GM19324 (cell line): ENCODE results near the gene SLFN12L.
"Not testable (repeated sequence)": the region's sequence is repeated elsewhere in the genome, so short reads cannot be mapped to it uniquely, and the experiment has no call there.

ENCODE experiments used
- ATAC-seq: cut with Tn5 transposase; IDR thresholded peaks from one replicate; pipeline ENCODE4 v1.9.1; 2021; ENCODE audit warnings: mild to moderate bottlenecking, moderate library complexity; ENCODE audit not compliant: unreplicated experiment, low FRiP score

SLFN12L gene

DNA sequence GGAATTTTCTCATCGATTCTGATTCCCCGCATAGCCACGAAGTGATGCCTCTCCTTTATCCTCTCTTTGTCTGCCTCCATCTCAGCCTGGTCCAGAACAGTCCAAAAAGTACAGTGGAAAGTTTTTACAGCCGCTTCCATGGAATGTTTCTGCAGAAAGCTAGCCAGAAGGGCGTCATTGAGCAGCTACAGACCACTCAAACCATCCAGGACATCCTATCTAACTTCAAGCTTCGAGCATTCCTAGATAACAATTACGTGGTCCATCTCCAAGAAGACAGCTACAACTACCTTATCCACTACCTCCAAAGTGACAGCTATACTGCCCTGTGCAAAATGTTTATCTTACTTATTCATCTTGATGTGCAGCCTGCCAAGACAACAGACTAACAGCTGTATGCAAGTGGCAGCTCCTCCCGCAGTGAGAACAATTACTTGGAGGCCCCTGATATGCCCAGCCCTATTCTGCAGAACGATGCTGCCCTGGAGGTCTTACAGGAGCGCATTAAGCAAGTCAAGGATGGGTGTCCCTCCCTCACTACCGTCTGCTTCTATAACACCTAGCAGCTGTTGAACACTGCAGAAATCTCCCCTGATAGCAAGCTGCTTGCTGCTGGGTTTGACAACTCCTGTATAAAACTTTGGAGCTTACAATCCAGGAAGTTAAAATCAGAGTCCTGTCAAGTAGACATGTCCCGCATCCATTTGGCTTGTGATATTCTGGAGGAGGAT, 38.9 kb downstream of the SLFN12L start:
- no peak for ATAC-seq

GRCh38 chr17:35496451-35497290, 40.8 kb downstream of the SLFN12L start:
- ATAC-seq: no peak

DNA sequence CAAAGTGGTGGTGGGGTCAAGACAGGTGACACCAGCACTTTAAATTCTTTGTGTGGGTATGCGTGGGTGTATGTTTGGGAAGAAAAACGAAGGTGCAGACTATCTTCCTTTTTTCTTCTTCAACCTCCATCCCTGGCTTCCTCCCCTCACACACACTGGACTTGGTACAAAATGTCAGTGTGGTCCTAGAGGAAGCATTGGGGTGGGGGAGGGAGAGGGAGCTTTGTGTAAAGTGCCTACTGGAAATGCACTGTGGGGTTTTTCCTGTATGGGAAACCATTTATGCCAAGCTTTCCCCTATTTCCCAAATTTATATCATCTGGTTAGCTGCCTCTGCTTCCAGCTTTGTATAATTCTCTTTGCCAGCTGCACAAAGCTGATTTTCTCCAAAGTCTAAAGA, 44.4 kb downstream of the SLFN12L start:
- no peak for ATAC-seq

DNA sequence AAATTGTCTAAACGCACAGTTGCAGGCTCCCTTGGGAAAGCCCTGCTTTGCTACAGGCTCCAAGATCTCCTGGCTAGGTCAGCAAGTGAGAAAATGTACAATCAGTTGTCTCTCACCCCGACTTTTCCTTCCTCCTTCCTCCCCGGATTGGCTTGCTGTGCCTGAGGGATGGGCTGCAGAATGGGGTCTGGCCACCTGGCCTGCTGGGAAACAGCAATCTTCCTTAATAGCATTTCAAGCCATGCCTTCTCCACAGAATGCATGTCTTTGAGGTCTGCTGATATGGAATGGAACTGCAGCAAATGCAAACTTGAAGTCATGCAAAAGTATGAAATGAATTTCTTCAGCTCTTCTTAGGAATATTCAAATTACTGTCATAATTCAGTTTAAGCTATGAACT, 46.1 kb downstream of the SLFN12L start:
- ATAC-seq: no peak

DNA sequence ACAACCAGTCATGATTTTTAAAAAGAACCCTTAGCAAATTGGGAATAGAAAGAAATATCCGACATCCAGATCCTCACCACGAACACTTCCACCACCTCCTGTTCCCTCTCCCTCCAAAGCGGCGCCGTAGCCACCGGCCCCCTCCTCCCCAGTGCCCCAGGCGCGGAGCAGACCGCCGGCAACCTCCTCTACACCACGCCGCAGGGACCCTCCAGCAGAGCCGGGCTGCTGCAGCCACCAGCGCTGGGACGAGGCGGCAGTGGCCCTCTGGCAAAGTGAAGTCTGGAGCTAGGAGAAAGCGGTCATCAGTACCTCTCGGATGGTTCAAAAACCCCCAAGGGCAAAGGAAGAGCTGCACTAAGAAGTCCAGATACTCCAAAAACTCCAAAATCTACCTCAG, 47.5 kb downstream of the SLFN12L start:
- ATAC-seq: no peak

DNA sequence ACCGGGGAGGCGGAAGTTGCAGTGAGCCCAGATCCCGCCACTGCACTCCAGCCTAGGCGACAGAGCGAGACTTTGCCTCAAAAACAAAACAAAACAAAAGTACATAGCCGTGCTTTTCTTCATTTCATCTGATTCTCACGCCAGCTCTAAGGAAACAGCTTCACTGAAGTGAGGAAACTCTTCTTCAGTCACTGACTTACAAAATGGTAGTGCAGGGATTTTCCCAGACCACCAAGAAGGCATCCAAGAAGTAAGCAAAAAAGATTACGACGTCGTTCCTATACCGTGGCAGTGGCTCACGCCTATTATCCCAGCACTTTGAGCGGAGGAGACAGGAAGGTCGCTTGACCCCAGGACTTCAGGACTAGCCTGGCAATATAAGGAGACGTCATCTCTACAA, 48.5 kb downstream of the SLFN12L start:
- no peak for ATAC-seq

GRCh38 chr17:35486920-35487732, 50.4 kb downstream of the SLFN12L start:
- ATAC-seq: no peak

- ATAC-seq: no peak
These were observed 58.2 kb downstream of the SLFN12L start for GRCh38 chr17:35479271-35479670.

- ATAC-seq: no peak
These were observed 60.2 kb downstream of the SLFN12L start for GRCh38 chr17:35477248-35477647.

DNA sequence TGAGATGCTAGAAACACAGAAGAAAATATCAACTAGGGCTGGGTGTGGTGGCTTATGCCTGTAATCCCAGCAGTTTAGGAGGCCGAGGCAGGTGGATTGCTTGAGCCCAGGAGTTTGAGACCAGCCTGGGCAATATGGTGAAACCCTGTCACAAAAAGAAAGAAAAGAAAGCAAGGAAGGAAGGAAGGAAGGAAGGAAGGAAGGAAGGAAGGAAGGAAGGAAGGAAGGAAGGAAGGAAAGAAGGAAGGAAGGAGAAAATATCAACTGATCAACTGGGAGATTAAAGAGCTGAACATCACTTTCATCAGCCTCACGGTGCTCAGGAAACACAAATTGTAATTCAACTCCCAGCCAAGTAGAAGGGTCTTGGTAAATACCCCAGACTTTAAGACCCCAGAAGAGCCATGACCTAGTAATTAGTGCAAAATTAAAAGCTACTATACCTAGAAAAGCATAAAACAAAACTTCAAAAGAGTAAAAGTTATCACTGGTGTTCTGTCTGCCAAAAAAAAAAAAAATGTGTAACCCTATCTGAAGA, 61.1 kb downstream of the SLFN12L start:
- ATAC-seq: no peak

GRCh38 chr17:35468475-35468874, 69.0 kb downstream of the SLFN12L start:
- no peak for ATAC-seq

- no peak for ATAC-seq
These were observed 69.7 kb downstream of the SLFN12L start for GRCh38 chr17:35467824-35468223.

DNA sequence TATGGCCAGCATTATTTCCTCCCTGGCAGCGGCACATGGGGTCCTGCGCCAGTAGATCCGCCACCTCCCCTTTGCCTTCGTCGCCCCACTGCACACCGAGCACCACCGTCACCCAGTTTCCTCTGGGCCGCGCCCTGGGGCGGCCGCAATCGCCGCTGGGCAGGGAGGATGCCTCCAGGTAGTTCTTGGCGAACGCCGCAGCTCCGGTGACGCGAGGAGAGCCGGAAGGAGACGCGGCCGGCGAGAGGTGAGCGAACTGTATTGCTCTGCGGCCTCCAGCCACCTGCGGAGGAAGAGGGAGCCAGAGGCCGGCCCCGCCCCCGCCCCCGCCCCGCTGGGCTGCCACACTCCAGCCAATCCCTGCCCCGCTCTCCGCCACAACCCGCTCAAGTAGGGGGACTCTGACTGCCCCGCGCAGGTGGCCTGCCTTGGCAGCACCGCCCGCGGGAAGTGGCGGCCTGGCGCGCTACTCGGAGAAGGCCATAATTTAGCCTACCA, 77.1 kb downstream of the SLFN12L start:
- peak; percentile 76 for ATAC-seq

DNA sequence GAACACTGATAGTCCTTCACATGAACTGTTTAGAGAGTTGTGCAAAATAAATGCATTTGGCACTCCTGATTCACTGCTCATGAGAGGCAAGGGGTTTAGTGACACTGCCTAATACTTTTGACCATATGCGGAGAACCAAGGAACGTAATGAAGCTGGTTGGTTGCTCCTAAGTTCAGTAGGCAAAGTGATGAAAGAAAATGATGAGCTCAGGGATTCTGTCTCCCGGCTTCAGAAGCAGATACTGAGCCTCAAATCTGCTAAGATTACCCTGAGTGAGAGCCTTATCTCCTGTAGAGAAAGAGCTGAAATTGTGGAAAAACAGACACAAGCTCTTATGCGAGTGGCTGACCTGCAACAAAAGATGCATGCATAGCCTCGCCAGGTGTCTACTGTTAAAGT, 83.4 kb downstream of the SLFN12L start:
- ATAC-seq: not testable (repeated sequence)

- no peak for ATAC-seq
These were observed 84.3 kb downstream of the SLFN12L start for GRCh38 chr17:35453171-35453570.

- no peak for ATAC-seq
These were observed 88.0 kb downstream of the SLFN12L start for GRCh38 chr17:35449371-35449931.

DNA sequence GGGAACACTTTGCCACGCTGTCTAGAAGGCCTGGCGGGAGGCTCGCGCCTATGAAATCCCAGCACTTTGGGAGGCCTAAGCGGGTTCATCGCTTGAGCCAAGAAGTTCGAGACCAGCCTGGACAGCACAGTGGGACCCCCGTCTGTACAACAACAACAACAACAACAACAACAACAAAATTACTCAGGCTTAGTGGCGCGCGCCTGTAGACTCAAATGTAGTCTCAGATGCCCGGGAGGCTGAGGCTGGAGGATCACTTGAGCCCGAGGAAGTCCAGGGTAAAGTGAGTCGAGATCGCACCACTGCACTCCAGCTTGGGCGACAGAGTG, 88.6 kb downstream of the SLFN12L start:
- no peak for ATAC-seq

GRCh38 chr17:35448214-35448898, 89.1 kb downstream of the SLFN12L start, which contains the start of gene SLFN13:
Gene SLFN13 (minus strand): TSS chr17:35448766. CDS start chr17:35445680, 3,086 bp downstream.
- peak; percentile 78 for ATAC-seq

DNA sequence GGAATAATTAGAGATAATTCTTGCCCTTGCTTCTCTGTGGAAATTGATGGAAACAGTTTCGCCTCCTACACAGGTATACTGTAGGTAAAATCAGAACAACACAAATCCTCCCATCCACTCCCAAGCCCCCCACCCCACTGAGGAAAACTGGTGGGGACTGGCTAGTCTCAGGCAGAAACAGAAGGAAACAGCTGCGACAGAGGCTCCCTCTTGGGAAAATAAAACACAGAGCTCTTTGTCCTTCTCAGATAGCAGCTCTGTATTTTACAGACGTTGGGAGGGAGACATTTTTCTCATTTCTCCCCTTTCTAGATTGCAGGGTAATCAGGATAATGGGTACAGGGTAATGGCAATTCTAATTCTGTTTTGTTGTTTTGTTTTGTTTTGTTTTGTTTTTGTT, 90.0 kb downstream of the SLFN12L start:
- no peak for ATAC-seq

DNA sequence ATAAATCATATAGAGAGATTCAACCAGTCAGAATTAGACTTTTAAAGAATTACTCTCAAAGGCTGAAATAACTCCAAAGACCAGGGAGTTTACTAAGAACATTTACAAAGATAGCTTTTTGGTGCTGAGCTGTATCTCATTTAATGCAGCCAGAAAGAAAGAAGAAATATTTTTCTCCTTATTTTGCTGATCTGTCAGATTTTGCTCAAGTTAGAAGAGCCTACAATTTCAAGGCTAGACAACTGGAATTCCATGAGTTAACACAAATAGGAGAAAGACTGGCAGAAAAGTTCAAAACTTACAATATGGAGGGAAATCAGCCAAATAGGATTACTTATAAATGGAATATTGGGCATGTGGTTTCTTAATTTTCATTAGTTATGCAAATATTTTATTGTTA, 99.0 kb downstream of the SLFN12L start:
- no peak for ATAC-seq
